PC-3 (cell line): Measurements from ENCODE around the gene EHD4. TPM values are rescaled to one million over a fixed set of nuclear protein-coding genes. Genes with fewer than 3 reads are reported as not detected.

ENCODE experiments used
- ATAC-seq: fragments of 200-7000 bp; cut with Tn5 transposase; 2 replicates; pipeline ENCODE4 v1.9.1; 2020; ENCODE audit warnings: mild to moderate bottlenecking, moderate library complexity
- BruUV-seq: library from RNA; stranded (reverse); fragments of 400-500 nt; replicated peaks from 2 replicates; lab custom pipeline; 2021; lab: Mats Ljungman, UMichigan
- CTCF ChIA-PET: fragments of 300-600 bp; sonication (Branson Sonifier 250); formaldehyde crosslinking; loops from one replicate; lab custom pipeline; 2022; ENCODE audit warnings: antibody characterized with exemption; lab: Charles Lee
- POLR2A ChIA-PET: fragments of 300-600 bp; sonication (Branson Sonifier 250); formaldehyde crosslinking; loops from one replicate; lab custom pipeline; 2022; ENCODE audit warnings: antibody characterized with exemption; ENCODE audit not compliant: unreplicated experiment; lab: Charles Lee
- DNase-seq: peaks from one replicate; pipeline ENCODE4 v3.0.0-alpha.2; 2015
- H2AFZ ChIP-seq: fragments of 300-600 bp; sonication (generic); 2 replicates; pipeline ENCODE4 v1.6.0; 2016; ENCODE audit warnings: antibody characterized with exemption, low read length
- H3F3A ChIP-seq: fragments of 300-600 bp; sonication (generic); one replicate; pipeline ENCODE4 v1.6.0; 2017; ENCODE audit warnings: antibody characterized with exemption, low read length, control low read depth, mild to moderate bottlenecking; ENCODE audit not compliant: unreplicated experiment
- H3K27ac ChIP-seq: fragments of 300-600 bp; sonication (generic); 2 replicates; pipeline ENCODE4 v1.5.1; 2016; ENCODE audit warnings: mild to moderate bottlenecking, low read length
- H3K27me3 ChIP-seq: fragments of 300-600 bp; sonication (generic); 2 replicates; pipeline ENCODE4 v1.6.1; 2016; ENCODE audit warnings: low read length, mixed read lengths
- H3K36me3 ChIP-seq: fragments of 300-600 bp; sonication (generic); 2 replicates; pipeline ENCODE4 v1.6.1; 2016; ENCODE audit warnings: low read depth, mixed run types, low read length, mixed read lengths
- H3K4me1 ChIP-seq: fragments of 300-600 bp; sonication (generic); 2 replicates; pipeline ENCODE4 v1.5.1; 2016; ENCODE audit warnings: low read length; ENCODE audit not compliant: insufficient read depth
- H3K4me2 ChIP-seq: fragments of 300-600 bp; sonication (generic); 2 replicates; pipeline ENCODE4 v1.6.0; 2016; ENCODE audit warnings: low read length
- H3K4me3 ChIP-seq: fragments of 300-600 bp; sonication (generic); 2 replicates; pipeline ENCODE4 v1.5.1; 2016; ENCODE audit warnings: mild to moderate bottlenecking, low read length, mixed read lengths
- H3K79me2 ChIP-seq: fragments of 300-600 bp; sonication (generic); 2 replicates; pipeline ENCODE4 v1.6.1; 2017; ENCODE audit warnings: low read length, mixed read lengths
- H3K9ac ChIP-seq: fragments of 300-600 bp; sonication (generic); 2 replicates; pipeline ENCODE4 v1.6.0; 2016; ENCODE audit warnings: mild to moderate bottlenecking, low read length
- H3K9me2 ChIP-seq: fragments of 300-600 bp; sonication (generic); replicated peaks from 2 replicates; pipeline ENCODE4 v1.6.1; 2016; ENCODE audit warnings: mixed run types, low read length, mixed read lengths
- H3K9me3 ChIP-seq: fragments of 300-600 bp; sonication (generic); 2 replicates; pipeline ENCODE4 v1.6.1; 2016; ENCODE audit warnings: low read length, mixed read lengths
- H4K20me1 ChIP-seq: fragments of 300-600 bp; sonication (generic); 2 replicates; pipeline ENCODE4 v1.6.1; 2016; ENCODE audit warnings: low read length, mixed read lengths
- CTCF ChIP-seq: fragments of 300-600 bp; sonication (generic); conservative IDR thresholded peaks from 2 replicates; pipeline ENCODE4 v1.5.1; 2017; ENCODE audit warnings: antibody characterized with exemption, low read depth, mild to moderate bottlenecking, low read length
- EZH2 ChIP-seq: fragments of 300-600 bp; sonication (generic); IDR thresholded peaks from one replicate; pipeline ENCODE4 v1.6.1; 2017; ENCODE audit warnings: antibody characterized with exemption, mild to moderate bottlenecking, low read length; ENCODE audit not compliant: unreplicated experiment
- EZH2phosphoT487 ChIP-seq: fragments of 300-600 bp; sonication (generic); IDR thresholded peaks from 2 replicates; pipeline ENCODE4 v1.6.1; 2018; ENCODE audit warnings: mild to moderate bottlenecking, antibody characterized with exemption, low read length, borderline replicate concordance
- intact Hi-C: fragments of 100-400 bp; cut with micrococcal nuclease; formaldehyde crosslinking; loops from 2 replicates; pipeline ENCODE4 v1.9.0; 2023
- total RNA-seq: library from RNA; depleted of rRNA; stranded (reverse); fragments of >200 nt; gene quantifications from 2 replicates; pipeline ENCODE4 v1.2.3, GENCODE V29; 2014

EHD4 gene
- total RNA-seq, 1 experiment from 2014 or later = 57.8 TPM

DNA sequence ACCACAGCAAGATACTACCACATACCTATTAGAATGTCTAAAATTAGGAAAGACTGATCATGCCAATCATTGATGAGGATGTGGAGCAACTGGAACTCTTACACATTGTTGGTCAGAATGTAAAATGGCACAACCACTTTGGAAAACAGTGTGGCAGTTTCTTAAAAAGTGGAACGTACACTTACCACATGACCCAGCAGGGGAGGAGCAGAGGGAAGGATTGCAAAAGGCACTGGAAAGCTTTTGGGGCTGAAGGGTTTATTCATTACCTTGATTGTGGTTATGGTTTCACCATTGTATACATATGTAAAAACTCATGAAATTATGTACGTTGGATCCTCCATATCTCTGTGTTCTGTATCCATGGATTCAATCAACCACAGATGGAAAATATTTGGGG is 3.3 kb upstream of the EHD4 start:
- no peak for DNase-seq
- POLR2A ChIA-PET = no interaction called here
- Histone ChIP-seq H3K9ac (no peak overlapping the region), H3K4me3 (no peak overlapping the region), H4K20me1 (peaks cover 7% of the 10 kb centered on the region), H3K27ac (no peak overlapping the region), H3F3A (no peaks in the 10 kb centered on the region), H3K79me2 (peaks cover 16% of the 10 kb centered on the region), H3K4me2 (no peak overlapping the region), H3K36me3 (no peaks in the 10 kb centered on the region), H3K4me1 (peaks cover 21% of the 10 kb centered on the region), H3K9me2 (no peaks in the 10 kb centered on the region), H3K9me3 (no peaks in the 10 kb centered on the region), H3K27me3 (no peaks in the 10 kb centered on the region), H2AFZ (no peak overlapping the region)
- TF ChIP-seq EZH2 (no peak), EZH2phosphoT487 (no peak), CTCF (no peak)
- ATAC-seq = no peak
- intact Hi-C loops = loop anchor here (10.0 kb wide), 1 partner anchor 151 kb away; the partner anchor contains the start of gene JMJD7
- BruUV-seq = no TSS peak
- CTCF ChIA-PET = no interaction called here

GRCh38 chr15:41974041-41974440 is 1.7 kb upstream of the EHD4 start:
- peaks cover 21% of the 10 kb centered on the region for H4K20me1 ChIP-seq
- H3K27ac ChIP-seq = no peak overlapping the region
- H3K4me2 ChIP-seq = no peak overlapping the region
- no peak overlapping the region for H2AFZ ChIP-seq
- H3K79me2 ChIP-seq = peaks cover 32% of the 10 kb centered on the region
- intact Hi-C loops = loop anchor here (5.0 to 10.0 kb wide), 2 partner anchors 149 to 202 kb away; partner anchors contain the start of genes JMJD7 and MAPKBP1
- H3K4me1 ChIP-seq = peaks cover 30% of the 10 kb centered on the region
- H3K9ac ChIP-seq = no peak overlapping the region
- peaks cover 5% of the 10 kb centered on the region; the same call in 1 of the 2 replicates for H3K36me3 ChIP-seq
- TF ChIP-seq EZH2 (no peak), CTCF (no peak), EZH2phosphoT487 (no peak)
- H3K27me3 ChIP-seq = no peaks in the 10 kb centered on the region
- BruUV-seq = no TSS peak
- no peaks in the 10 kb centered on the region for H3K9me3 ChIP-seq
- H3K4me3 ChIP-seq = no peak overlapping the region
- ChIA-PET CTCF (no interaction called here), POLR2A (no interaction called here)
- ATAC-seq (no peak), DNase-seq (no peak)
- no peaks in the 10 kb centered on the region for H3F3A ChIP-seq
- no peaks in the 10 kb centered on the region for H3K9me2 ChIP-seq

DNA sequence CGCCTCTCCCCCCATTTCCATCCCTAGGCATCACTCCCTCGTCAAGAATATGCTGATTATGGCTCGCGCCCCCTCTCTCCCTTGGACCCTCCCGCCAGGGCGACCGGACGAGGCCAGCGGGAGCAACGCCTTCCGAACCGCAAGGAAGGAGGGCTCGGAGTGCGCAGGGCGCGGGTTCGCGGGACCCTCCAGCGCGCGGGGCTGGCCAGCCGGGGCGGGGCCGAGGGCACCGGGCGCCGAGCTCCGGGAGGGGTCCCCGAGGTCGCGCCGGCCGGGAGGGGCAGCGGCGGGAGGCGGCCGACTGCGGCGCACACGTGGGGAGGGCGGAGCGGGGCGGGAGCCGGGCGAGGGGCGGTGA is 483 bp downstream of the EHD4 start:
- intact Hi-C loops = loop anchor here (1.0 to 10.0 kb wide), 4 partner anchors 28 to 200 kb away; partner anchors contain the start of genes JMJD7 and MAPKBP1
- H3K9ac ChIP-seq = peak overlapping the region; percentile 93
- peaks cover 5% of the 10 kb centered on the region; the same call in 1 of the 2 replicates for H3K36me3 ChIP-seq
- no peak for DNase-seq
- H4K20me1 ChIP-seq = peaks cover 39% of the 10 kb centered on the region
- peak overlapping the region; percentile 69 for H2AFZ ChIP-seq
- H3K79me2 ChIP-seq = peaks cover 54% of the 10 kb centered on the region
- peak overlapping the region; percentile 87 for H3K4me3 ChIP-seq
- no TSS peak for BruUV-seq
- ChIA-PET POLR2A (interaction anchor here (0.6 to 2.2 kb wide), 8 partner anchors 28 to 1221 kb away, joined by 3 to 20 read pairs (median 8); no protein-coding TSS in a partner anchor), CTCF (interaction anchor here (0.5 to 1.7 kb wide), 7 partner anchors 39 to 86 kb away, joined by 3 to 8 read pairs (median 5); no protein-coding TSS in a partner anchor)
- H3K4me1 ChIP-seq = peaks cover 30% of the 10 kb centered on the region
- H3F3A ChIP-seq = no peaks in the 10 kb centered on the region
- no peak for TF ChIP-seq CTCF
- H3K27me3 ChIP-seq = no peaks in the 10 kb centered on the region
- no peaks in the 10 kb centered on the region for H3K9me3 ChIP-seq
- peak overlapping the region; percentile 85 for H3K4me2 ChIP-seq
- ATAC-seq = peak; percentile 29
- no peaks in the 10 kb centered on the region for H3K9me2 ChIP-seq
- peak overlapping the region; percentile 79 for H3K27ac ChIP-seq
